Stimulated activated CD8-positive, alpha-beta memory T cell treated with anti-CD3 and anti-CD28 coated beads, Interleukin-2, amount 100 ng/mL, for 48 hours (primary cell): ENCODE results near the gene FSIP1.

ENCODE experiments used
- DNase-seq, 2 donors: peaks; one replicate each; pipeline ENCODE4 v3.0.0-alpha.2; 2020; ENCODE audit warnings: low read depth in 2 of 2

The FSIP1 gene

DNA sequence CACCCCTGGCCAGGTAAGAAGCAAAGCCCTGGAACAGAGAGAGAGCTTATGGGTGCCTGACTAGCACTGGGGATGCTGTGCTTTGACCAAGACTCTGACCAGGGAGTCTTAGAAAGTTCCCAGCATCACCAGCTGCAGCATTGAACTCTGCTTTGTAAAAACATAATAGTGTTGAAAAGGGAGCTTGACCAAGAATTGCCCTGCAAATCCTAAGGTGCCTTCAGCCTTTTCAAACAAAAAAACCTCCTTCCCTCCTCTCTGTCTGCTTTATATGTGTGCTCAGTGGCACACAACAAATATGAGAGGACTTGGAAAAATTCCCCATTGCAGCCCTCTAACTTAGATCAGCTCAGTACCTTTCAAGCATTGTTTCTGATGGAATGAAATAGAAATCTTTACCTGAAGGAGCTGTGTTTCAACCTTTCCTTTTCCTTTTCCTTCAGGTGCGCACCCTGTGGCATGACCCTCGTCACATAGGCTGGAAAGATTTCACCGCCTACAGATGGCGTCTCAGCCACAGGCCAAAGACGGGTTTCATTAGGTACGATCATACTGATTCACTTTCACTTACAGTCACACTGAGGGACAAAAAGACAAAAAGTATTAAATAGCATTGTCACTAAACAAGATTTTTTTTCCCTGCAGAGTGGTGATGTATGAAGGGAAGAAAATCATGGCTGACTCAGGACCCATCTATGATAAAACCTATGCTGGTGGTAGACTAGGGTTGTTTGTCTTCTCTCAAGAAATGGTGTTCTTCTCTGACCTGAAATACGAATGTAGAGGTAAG lies 188.8 kb downstream of the FSIP1 start:
- DNase-seq = no peak

DNA sequence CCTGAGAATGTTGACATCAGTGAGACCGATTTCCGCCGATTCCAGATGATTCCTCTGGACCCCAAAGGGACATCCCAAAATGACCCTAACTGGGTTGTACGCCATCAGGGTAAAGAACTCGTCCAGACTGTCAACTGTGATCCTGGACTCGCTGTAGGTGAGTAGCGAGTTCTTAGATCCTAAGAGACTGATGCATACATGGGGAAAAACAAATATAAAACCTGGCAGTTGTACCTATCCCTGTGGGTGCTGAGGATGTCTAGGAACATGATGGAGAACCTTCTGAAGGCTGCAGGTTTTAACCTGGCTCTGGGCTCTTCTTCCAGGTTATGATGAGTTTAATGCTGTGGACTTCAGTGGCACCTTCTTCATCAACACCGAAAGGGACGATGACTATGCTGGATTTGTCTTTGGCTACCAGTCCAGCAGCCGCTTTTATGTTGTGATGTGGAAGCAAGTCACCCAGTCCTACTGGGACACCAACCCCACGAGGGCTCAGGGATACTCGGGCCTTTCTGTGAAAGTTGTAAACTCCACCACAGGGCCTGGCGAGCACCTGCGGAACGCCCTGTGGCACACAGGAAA lies 189.5 kb downstream of the FSIP1 start:
- no peak for DNase-seq

DNA sequence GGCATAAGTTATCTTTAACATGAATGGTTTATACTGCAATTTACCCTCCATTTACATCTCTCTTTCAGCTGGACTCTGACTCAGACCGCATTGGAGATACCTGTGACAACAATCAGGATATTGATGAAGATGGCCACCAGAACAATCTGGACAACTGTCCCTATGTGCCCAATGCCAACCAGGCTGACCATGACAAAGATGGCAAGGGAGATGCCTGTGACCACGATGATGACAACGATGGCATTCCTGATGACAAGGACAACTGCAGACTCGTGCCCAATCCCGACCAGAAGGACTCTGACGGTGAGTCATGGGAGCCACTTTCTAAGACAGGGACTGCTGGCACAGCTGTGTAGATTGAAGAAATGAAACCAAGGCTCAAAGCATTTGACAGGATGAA lies 190.1 kb downstream of the FSIP1 start:
- DNase-seq = no peak

DNA sequence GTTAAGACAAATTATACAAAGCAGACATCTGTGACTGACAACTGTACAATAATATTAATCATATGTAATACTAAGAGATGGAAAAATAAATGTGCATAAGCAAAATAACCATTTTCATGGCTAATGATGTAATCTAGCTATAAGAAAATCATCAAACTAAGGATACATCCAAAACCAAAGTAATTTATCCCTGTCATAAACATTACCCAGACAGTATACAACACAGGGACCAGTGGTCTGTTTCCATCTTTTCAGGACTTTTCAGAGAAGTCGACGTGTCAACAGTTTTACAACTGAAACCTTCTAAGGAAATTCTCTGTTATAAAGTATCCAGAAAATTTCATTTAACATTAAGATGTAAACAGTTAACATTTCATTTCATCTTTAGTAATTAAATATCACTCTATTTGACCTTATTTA lies 190.7 kb downstream of the FSIP1 start:
- no peak for DNase-seq

DNA sequence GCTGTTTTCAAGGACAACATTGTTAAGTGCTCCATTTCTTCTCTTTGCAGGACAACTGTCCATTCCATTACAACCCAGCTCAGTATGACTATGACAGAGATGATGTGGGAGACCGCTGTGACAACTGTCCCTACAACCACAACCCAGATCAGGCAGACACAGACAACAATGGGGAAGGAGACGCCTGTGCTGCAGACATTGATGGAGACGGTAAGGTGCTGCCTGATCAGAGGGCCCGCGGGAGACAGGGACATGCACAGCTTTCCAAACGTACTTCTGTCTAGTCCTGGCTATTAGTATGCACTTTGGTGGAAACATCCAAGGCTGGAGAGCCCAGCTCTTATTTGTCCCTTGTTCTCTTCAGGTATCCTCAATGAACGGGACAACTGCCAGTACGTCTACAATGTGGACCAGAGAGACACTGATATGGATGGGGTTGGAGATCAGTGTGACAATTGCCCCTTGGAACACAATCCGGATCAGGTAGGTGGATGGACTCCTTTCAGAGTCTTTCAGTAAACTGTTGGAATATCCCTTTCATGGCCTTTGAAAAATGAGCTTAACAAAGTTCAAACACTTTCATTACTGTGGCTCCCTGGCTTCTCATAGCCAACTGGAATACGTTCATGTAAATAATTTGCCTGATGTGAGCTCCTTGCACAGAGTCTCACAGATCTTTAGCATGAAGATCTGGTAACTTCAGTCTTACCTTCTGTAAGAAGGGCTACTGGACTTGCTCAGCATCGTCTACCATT lies 191.3 kb downstream of the FSIP1 start:
- no peak for DNase-seq

DNA sequence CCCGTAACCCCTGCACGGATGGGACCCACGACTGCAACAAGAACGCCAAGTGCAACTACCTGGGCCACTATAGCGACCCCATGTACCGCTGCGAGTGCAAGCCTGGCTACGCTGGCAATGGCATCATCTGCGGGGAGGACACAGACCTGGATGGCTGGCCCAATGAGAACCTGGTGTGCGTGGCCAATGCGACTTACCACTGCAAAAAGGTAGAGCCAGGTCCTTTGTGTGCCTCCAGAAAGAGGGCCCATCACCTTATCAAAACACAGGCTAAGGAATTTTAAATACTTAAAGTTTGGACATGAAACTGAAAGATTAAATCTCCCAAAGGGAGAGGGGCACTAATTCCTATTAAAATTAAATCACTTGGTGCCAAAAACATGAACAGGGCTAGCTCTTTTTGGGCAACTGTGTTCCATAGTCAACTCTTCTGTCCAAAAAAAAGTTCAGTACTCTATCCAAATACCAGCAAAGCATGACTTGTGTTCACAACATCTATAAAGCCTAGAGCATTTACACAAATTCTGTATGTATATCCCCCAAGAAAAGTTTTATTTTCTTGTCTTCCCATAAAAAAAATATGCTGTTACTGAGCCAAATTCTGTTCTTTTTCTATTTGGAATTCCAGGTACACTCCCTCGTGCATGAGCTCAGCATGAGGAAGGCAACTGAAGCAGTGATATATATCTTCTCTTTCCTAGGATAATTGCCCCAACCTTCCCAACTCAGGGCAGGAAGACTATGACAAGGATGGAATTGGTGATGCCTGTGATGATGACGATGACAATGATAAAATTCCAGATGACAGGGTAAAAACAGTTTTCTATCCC lies 192.6 kb downstream of the FSIP1 start:
- DNase-seq = no peak

DNA sequence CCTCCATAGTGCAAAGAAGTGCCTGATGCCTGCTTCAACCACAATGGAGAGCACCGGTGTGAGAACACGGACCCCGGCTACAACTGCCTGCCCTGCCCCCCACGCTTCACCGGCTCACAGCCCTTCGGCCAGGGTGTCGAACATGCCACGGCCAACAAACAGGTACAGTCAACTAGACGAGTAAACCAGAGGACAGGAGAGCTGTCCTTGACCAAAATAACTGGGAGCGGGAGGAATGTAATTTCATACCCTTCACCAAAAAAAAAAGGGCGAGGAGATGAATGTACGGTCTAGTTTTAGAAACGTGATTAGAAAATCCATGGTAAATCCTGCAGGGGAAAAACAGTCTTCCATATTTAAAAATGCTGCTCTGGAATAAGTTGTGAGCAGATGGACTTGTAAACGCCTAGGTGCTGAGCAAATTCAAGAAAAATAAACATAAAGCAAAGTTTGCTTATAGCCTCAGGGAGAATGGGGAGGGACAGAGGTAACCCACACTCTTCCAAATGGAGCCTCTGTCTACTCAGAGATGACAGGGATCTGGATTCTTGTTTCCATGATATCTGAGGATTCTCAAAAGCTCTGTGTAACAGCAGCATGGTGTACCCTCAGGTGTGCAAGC lies 193.3 kb downstream of the FSIP1 start:
- DNase-seq = no peak

DNA sequence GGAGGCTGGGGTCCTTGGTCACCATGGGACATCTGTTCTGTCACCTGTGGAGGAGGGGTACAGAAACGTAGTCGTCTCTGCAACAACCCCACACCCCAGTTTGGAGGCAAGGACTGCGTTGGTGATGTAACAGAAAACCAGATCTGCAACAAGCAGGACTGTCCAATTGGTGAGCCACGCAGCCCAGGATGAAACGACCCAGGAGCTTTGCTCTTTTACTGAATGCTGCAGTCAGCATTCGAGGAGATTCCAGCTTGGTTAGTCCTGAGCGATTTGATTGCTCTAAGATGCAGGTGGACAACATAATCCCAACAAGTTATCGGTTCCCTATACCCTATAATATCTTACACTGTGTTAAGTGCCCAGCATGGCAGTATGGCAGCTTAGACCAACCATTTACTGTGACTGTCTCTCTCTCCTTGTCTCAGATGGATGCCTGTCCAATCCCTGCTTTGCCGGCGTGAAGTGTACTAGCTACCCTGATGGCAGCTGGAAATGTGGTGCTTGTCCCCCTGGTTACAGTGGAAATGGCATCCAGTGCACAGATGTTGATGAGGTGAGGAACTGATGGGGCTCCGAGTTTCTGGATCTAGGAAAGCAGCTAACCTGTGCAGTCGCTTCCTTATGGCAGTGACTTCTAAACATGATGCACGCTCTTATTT lies 194.0 kb downstream of the FSIP1 start:
- DNase-seq = no peak

DNA sequence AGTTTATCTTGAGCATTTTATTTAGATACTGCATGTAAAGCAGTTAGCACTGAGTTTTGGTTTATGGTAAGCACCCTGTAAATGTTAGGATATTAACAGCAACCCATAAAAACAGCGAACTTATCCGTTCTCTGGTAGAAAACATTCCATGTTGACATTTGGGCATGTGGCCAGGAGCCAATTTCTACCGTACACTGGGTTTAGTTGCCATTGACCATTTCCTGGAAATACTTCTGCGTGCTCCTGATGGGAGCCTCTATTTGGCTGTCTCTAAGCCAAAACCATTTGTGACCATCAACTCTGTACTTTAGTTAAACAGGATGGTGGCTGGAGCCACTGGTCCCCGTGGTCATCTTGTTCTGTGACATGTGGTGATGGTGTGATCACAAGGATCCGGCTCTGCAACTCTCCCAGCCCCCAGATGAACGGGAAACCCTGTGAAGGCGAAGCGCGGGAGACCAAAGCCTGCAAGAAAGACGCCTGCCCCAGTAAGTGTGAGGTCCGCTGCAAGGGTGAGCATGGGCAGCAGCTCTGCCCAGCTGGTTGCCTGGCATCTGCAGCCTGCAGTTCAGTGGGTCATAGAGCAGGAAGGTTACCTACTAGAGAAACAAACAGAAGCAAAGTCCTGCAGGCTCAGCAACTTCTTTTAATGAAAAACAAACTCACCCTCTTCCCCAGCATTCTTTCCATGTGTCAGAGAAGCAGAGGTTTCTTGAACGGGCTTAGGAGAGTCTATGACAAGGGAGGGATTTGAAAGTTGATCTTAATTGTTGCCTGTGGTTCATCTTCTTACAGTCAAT lies 194.7 kb downstream of the FSIP1 start:
- no peak for DNase-seq

DNA sequence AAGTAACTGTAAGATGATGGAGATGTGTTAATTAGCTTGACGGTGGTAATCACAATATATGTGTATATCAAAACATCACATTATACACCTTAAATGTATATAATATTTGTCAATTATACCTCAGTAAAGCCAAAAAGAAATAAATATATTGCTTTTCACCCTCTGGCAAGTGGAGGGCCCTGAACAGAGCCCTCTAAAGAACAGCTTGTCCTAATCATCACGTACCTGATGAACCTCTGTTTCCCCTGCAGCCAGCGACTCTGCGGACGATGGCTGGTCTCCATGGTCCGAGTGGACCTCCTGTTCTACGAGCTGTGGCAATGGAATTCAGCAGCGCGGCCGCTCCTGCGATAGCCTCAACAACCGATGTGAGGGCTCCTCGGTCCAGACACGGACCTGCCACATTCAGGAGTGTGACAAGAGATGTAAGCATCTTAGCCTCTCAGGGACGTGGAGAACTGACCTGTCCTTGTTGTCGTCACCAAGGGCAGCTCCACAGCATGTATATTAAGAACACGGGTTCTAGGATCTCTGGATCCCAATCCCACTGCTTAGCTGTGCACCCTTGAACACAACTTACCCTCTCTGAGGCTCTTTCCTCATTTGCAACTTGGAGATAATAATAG lies 195.4 kb downstream of the FSIP1 start:
- DNase-seq = no peak

DNA sequence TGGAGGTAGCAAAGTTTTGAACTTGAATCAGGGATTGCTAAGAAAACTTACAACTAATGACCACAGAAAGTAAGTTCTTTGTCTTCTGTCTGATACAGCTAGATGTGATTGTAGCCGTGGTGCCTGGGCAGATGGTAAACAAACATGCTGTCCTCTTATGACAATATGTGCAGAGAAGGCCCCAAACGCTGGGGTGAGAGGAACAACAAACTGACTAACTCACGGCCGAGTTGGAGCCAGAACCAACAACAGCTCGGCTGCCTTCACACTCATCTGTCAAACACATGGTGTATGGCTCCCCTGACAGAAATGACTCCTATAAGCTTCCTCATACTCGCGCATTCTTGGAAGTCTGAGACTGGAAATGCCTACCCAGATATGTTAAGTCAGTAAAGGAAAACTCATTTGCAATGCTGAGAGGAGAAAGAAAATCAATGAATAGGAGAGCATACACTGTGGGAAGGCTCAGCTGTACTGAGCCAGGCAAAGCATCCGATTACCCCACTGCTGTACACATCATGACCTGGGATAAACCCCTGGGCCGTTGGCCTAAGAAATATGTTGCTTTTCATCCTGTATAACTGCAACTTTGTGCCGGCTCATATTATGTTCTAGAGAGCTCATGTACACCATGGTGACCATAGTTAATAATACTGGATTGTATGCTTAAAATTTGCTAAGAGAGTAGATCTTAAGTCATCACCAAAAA lies 196.1 kb downstream of the FSIP1 start:
- DNase-seq = no peak

DNA sequence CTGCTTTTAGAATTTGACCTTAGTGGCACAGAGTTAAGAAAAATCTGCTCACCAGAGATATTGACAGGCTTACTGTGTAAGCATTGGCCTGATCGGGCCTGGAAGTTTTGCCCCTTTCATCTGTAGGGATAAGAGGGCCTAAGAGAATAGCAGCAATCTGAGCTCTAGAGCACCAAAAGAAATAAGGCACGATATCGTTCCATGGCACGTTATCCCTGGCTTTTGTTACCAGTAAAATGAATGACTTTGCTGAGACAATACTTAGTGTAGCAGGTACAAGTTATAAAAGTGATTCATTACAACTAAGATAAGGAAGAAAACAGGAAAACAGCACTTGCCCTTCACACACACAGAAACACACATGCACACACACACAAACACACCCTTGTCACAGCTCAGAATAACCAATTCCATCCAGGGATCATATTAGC lies 196.8 kb downstream of the FSIP1 start:
- DNase-seq = no peak

DNA sequence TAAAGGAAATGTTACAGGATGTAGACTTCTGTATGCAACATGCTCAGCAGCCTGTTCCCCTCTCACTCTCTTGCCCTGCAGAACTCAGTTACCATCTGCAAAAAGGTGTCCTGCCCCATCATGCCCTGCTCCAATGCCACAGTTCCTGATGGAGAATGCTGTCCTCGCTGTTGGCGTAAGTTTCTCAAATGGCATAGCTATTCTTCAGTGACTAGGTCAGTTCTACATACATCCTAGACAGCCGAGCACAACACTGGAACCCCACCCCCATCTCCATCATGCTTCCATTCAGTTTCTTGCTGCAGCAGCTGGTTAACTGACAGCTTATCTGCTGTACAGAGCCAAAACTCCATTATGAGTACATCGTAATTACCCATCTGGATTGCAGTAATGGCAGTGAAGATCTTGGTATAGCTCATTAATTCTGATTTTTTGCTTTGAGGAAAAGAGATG lies 197.2 kb downstream of the FSIP1 start:
- DNase-seq = no peak

DNA sequence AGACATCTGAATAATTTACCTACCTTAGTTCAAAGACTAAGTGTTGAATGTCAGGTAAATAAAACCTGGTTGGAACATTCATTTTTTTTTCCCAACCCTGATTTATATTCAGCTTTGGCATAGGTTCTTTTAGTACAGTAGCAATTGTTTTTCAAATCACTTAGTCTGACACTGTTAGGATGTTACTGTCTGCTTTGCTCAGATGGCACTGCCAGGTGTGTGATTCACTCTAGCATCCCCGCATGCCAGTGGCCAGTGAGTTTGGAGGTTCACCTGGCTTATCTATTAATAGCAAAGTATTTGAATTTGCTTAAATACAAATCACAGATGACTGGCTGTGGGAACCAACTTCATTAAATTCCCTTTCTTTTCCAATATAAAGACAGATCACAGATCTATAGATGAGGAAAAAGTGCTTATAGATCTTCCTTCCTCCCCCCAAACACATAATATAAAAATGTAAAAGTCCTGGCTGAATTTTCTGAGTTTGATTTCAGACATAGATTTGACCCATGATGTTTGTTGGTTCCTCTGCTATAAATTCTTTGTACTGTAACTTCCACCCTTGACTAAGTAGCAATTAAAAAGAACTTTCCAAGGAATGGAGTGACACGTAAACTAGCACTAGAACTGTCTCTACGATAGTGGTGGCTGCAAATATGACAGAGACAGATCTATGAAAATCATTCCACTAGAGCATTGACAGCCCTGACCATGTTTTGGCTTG lies 197.8 kb downstream of the FSIP1 start:
- no peak for DNase-seq

DNA sequence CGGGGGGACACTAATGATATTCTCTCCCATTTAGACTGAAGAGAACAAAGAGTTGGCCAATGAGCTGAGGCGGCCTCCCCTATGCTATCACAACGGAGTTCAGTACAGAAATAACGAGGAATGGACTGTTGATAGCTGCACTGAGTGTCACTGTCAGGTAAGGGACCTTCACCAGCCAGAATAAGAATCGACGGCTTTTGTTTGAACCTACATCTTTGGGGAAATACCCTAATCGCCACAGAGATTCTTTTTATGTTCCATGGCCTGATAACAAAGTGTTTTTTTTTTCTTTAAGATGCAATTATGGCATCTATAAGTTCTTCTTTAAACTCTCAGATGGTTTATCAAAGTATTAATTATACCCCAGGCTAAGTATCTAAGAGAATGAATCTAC lies 198.4 kb downstream of the FSIP1 start:
- DNase-seq = no peak

DNA sequence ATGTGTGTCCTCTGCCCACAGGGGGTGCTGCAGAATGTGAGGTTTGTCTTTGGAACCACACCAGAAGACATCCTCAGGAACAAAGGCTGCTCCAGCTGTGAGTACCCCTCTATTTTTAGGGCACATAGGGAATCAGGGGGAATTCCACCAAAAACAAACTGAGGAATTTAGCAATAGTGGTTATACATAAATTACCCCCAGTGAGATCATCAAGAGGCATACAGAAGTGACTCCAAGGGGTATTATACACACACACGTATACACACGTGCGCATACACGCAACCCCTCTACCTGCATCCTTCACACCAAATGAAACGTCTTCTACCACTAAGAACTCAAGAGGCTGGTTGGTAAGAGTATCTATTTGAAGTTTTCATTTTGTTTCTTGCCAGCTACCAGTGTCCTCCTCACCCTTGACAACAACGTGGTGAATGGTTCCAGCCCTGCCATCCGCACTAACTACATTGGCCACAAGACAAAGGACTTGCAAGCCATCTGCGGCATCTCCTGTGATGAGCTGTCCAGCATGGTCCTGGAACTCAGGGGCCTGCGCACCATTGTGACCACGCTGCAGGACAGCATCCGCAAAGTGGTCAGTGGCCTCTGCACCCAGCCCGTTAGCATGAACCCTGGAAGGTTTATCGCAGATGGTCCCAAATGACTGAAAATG lies 198.9 kb downstream of the FSIP1 start:
- peak in 1 of 2 donors; percentile 13 for DNase-seq

DNA sequence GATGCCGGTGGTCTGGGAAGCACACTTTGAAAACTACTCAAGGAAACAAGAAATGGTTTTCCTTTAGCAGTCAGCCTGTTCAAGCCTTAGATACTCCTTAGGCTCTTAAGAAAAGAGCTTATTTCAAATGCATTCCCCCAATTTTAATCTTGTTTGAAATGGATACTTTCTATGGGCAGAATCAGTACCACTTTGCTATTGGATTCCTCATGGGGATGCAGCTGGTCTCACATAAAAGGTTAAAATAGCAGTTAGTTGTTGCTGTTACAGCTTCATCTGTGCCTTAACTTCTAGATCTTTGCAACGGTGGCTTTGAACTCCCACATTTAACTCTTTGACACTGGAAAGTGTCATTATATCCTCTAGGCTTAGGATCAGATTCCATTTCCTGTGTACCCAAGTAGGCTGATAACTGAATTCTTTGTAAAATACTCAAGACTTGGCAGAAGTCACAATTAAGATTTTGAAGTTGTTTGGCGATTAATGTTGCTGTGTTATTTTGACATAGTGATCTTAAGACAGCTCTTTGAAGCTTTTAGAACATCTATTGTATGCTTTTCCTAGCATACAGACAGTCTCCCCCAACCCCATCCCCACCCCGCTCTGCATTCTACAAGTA lies 199.6 kb downstream of the FSIP1 start:
- no peak for DNase-seq
